Subcutaneous adipose tissue (tissue), 4 donors: ENCODE measurements around the gene ATP1A4. TPM values are rescaled to one million over a fixed set of nuclear protein-coding genes. Genes with fewer than 3 reads are reported as not detected.

Source experiments
- total RNA-seq, 4 donors: library from RNA; depleted of rRNA; stranded (reverse); fragments of >200 nt; gene quantifications; one replicate each; pipeline ENCODE4 v1.1.0, GENCODE V29; 2016
- TF ChIP-seq, protein P1 (sequence below): fragments of 450-650 bp; IDR thresholded peaks from one replicate; pipeline ENCODE4 v1.5.1; 2016; ENCODE audit warnings: low read depth, mild to moderate bottlenecking, control low read depth, antibody characterized with exemption, moderate library complexity

Gene ATP1A4
- total RNA-seq, 4 donors from 2014 or later, result 0.22 TPM; not detected in 3

GRCh38 chr1:160123726-160124125 lies 27.7 kb upstream of the ATP1A4 start:
- TF ChIP-seq, protein P1, sequence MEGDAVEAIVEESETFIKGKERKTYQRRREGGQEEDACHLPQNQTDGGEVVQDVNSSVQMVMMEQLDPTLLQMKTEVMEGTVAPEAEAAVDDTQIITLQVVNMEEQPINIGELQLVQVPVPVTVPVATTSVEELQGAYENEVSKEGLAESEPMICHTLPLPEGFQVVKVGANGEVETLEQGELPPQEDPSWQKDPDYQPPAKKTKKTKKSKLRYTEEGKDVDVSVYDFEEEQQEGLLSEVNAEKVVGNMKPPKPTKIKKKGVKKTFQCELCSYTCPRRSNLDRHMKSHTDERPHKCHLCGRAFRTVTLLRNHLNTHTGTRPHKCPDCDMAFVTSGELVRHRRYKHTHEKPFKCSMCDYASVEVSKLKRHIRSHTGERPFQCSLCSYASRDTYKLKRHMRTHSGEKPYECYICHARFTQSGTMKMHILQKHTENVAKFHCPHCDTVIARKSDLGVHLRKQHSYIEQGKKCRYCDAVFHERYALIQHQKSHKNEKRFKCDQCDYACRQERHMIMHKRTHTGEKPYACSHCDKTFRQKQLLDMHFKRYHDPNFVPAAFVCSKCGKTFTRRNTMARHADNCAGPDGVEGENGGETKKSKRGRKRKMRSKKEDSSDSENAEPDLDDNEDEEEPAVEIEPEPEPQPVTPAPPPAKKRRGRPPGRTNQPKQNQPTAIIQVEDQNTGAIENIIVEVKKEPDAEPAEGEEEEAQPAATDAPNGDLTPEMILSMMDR, result no peak

DNA sequence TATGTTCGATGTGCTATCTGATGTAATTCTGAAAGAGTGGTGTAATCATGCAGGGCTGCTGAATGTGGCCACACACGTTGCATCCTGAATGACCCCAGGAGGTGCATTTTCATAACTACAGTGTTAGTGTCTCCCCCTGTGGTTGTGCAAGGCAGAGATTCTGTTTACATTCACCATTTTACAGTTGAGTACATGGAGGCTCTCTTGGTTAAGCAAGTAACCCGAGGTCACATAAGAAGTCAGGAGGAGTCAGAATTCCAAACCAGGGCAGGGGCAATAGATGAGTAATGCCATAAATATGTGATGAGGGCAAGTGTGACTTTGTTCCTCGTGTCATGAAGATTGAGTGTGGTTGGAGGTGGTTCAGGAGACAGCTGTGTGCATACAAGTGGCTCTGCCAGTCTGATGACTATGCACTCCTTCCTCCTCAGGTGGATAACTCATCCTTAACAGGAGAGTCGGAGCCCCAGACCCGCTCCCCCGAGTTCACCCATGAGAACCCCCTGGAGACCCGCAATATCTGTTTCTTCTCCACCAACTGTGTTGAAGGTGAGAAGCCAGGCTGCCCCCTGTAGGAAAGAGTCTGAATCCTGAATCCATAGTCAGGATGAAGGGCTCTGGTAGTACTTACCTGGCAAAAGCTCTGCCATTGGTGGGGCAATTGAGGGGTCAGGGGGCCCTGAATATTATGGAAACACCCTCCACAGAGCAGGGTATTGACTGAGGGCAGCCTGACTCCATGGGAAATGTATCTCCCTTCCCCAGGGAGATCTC lies 26.5 kb upstream of the ATP1A4 start:
- TF ChIP-seq, protein P1, result no peak

GRCh38 chr1:160125746-160126145 lies 25.7 kb upstream of the ATP1A4 start:
- TF ChIP-seq, protein P1, result no peak

DNA sequence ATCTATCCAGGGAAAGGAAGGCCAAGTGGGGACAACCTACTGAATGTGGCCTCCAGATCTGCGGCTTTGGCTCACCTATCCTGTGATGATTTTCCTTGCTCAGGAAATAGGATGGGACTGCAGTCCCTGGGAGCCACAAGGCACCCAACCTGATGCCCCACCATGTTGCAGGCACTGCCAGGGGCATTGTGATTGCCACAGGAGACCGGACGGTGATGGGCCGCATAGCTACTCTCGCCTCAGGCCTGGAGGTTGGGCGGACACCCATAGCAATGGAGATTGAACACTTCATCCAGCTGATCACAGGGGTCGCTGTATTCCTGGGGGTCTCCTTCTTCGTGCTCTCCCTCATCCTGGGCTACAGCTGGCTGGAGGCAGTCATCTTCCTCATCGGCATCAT lies 24.0 kb upstream of the ATP1A4 start:
- TF ChIP-seq, protein P1, result no peak

- TF ChIP-seq, protein P1, result no peak
Observed at GRCh38 chr1:160127865-160128523, 23.4 kb upstream of the ATP1A4 start.

GRCh38 chr1:160128636-160129035 lies 22.8 kb upstream of the ATP1A4 start:
- TF ChIP-seq, protein P1, result no peak

- TF ChIP-seq, protein P1, result no peak
Observed at GRCh38 chr1:160129046-160129445, 22.4 kb upstream of the ATP1A4 start.
